WTC11 (cell line): ENCODE results near the gene SLC2A9. TPM values are rescaled to one million over a fixed set of nuclear protein-coding genes. Genes with fewer than 3 reads are reported as not detected.

ENCODE experiments used
- ATAC-seq: fragments of 200-7000 bp; cut with Tn5 transposase; 2 replicates; pipeline ENCODE4 v1.10.0; 2021; ENCODE audit warnings: mild to moderate bottlenecking, moderate library complexity
- CTCF ChIA-PET: fragments of 300-600 bp; sonication (Branson Sonifier 250); formaldehyde crosslinking; loops from one replicate; lab custom pipeline; 2021; ENCODE audit warnings: antibody characterized with exemption; lab: Charles Lee
- POLR2A ChIA-PET: fragments of 350-600 bp; sonication (Branson Sonifier 250); formaldehyde crosslinking; loops from one replicate; lab custom pipeline; 2021; ENCODE audit warnings: antibody characterized with exemption; lab: Charles Lee
- DNase-seq: peaks from one replicate; pipeline ENCODE4 v3.0.0; 2021; ENCODE audit warnings: low spot score
- H3K27ac Mint-ChIP-seq: 2 replicates; pipeline ENCODE4 v1.8.0; 2021; ENCODE audit warnings: mixed read lengths
- H3K27me3 Mint-ChIP-seq: 2 replicates; pipeline ENCODE4 v1.8.0; 2021; ENCODE audit warnings: low read depth, mild to moderate bottlenecking, moderate library complexity, mixed read lengths
- H3K36me3 Mint-ChIP-seq: 2 replicates; pipeline ENCODE4 v1.8.0; 2021; ENCODE audit warnings: mixed read lengths
- H3K4me1 Mint-ChIP-seq: 2 replicates; pipeline ENCODE4 v1.8.0; 2022; ENCODE audit warnings: mixed read lengths
- H3K4me3 Mint-ChIP-seq: 2 replicates; pipeline ENCODE4 v1.8.0; 2021; ENCODE audit warnings: mild to moderate bottlenecking, moderate library complexity, mixed read lengths
- H3K9me3 Mint-ChIP-seq: 2 replicates; pipeline ENCODE4 v1.8.0; 2021; ENCODE audit warnings: mixed read lengths
- ARID4B ChIP-seq: sonication (generic); formaldehyde crosslinking; IDR thresholded peaks from 2 replicates; pipeline ENCODE4 v1.8.0; 2023; ENCODE audit warnings: missing genetic modification reagents, mild to moderate bottlenecking, borderline replicate concordance
- CDX4 ChIP-seq: fragments of 250-450 bp; sonication (Bioruptor Pico); IDR thresholded peaks from 2 replicates; pipeline ENCODE4 v1.9.0; 2021; ENCODE audit warnings: moderate library complexity, mild to moderate bottlenecking, inconsistent platforms, borderline replicate concordance
- E2F4 ChIP-seq: sonication (generic); formaldehyde crosslinking; IDR thresholded peaks from 2 replicates; pipeline ENCODE4 v1.8.1; 2022; ENCODE audit warnings: low read depth, mild to moderate bottlenecking, moderate library complexity, missing genetic modification reagents, borderline replicate concordance
- HMGA2 ChIP-seq: fragments of 250-450 bp; sonication (Bioruptor Pico); IDR thresholded peaks from 2 replicates; pipeline ENCODE4 v1.4.0; 2021; ENCODE audit warnings: mild to moderate bottlenecking, moderate library complexity
- HMGXB4 ChIP-seq: sonication (generic); formaldehyde crosslinking; IDR thresholded peaks from 2 replicates; pipeline ENCODE4 v1.8.1; 2023; ENCODE audit warnings: mild to moderate bottlenecking, moderate library complexity, missing genetic modification reagents
- IRF2 ChIP-seq: sonication (generic); formaldehyde crosslinking; IDR thresholded peaks from 2 replicates; pipeline ENCODE4 v1.8.0; 2022; ENCODE audit warnings: low read depth, missing genetic modification reagents, borderline replicate concordance
- NFE2L1 ChIP-seq: sonication (generic); formaldehyde crosslinking; IDR thresholded peaks from 2 replicates; pipeline ENCODE4 v1.8.1; 2023; ENCODE audit warnings: missing genetic modification reagents
- NFYB ChIP-seq: sonication (generic); formaldehyde crosslinking; conservative IDR thresholded peaks from 2 replicates; pipeline ENCODE4 v1.8.0; 2022; ENCODE audit warnings: low read depth, missing genetic modification reagents
- OVOL2 ChIP-seq: fragments of 250-450 bp; sonication (Bioruptor Pico); IDR thresholded peaks from 2 replicates; pipeline ENCODE4 v1.9.0; 2021; ENCODE audit warnings: mild to moderate bottlenecking, borderline replicate concordance
- PRDM15 ChIP-seq: sonication (generic); formaldehyde crosslinking; IDR thresholded peaks from 2 replicates; pipeline ENCODE4 v1.8.0; 2022; ENCODE audit warnings: missing genetic modification reagents
- RELA ChIP-seq: sonication (generic); formaldehyde crosslinking; IDR thresholded peaks from 2 replicates; pipeline ENCODE4 v1.8.1; 2022; ENCODE audit warnings: missing genetic modification reagents, mild to moderate bottlenecking, borderline replicate concordance
- TEAD1 ChIP-seq: sonication (generic); formaldehyde crosslinking; IDR thresholded peaks from 2 replicates; pipeline ENCODE4 v1.8.0; 2022; ENCODE audit warnings: mild to moderate bottlenecking, missing genetic modification reagents
- ZBTB43 ChIP-seq: sonication (generic); formaldehyde crosslinking; IDR thresholded peaks from 2 replicates; pipeline ENCODE4 v1.8.1; 2023; ENCODE audit warnings: mild to moderate bottlenecking, missing genetic modification reagents
- ZNF263 ChIP-seq: sonication (generic); formaldehyde crosslinking; IDR thresholded peaks from 2 replicates; pipeline ENCODE4 v1.8.1; 2022; ENCODE audit warnings: low read depth, mild to moderate bottlenecking, moderate library complexity, missing genetic modification reagents
- ZNF317 ChIP-seq: sonication (generic); formaldehyde crosslinking; IDR thresholded peaks from 2 replicates; pipeline ENCODE4 v1.8.1; 2023; ENCODE audit warnings: low read depth, mild to moderate bottlenecking, moderate library complexity, missing genetic modification reagents, borderline replicate concordance
- ZSCAN18 ChIP-seq: fragments of 250-450 bp; sonication (Bioruptor Pico); IDR thresholded peaks from 2 replicates; pipeline ENCODE4 v2.1.2; 2022; ENCODE audit warnings: mild to moderate bottlenecking, moderate library complexity
- total RNA-seq: library from RNA; stranded (reverse); gene quantifications from 3 replicates; pipeline ENCODE4 v1.2.3, GENCODE V29; 2021

Gene SLC2A9
- total RNA-seq, 1 experiment from 2014 or later: not detected

- no peak overlapping the region for H3K27ac Mint-ChIP-seq
- H3K36me3 Mint-ChIP-seq: no peaks in the 10 kb centered on the region
- H3K4me1 Mint-ChIP-seq: peaks cover 29% of the 10 kb centered on the region
- no peak for TF ChIP-seq CDX4 (CRISPR knock-in tag)
- TF ChIP-seq E2F4 (CRISPR knock-in tag): no peak
- TF ChIP-seq IRF2: no peak
- TF ChIP-seq ZNF263 (CRISPR knock-in tag): no peak
- TF ChIP-seq PRDM15: no peak
- no peak for TF ChIP-seq ZSCAN18 (CRISPR knock-in tag)
- no peak for TF ChIP-seq ZBTB43 (CRISPR knock-in tag)
- TF ChIP-seq NFYB: no peak
- no peak for TF ChIP-seq OVOL2 (CRISPR knock-in tag)
- TF ChIP-seq TEAD1 (CRISPR knock-in tag): no peak
- no peak for TF ChIP-seq HMGXB4
- TF ChIP-seq RELA: no peak
- TF ChIP-seq HMGA2: no peak
- TF ChIP-seq ARID4B: no peak
- TF ChIP-seq ZNF317: no peak
- no peak for TF ChIP-seq NFE2L1 (CRISPR knock-in tag)
- peaks cover 4% of the 10 kb centered on the region; the same call in 1 of the 2 replicates for H3K9me3 Mint-ChIP-seq
- peaks cover 14% of the 10 kb centered on the region for H3K27me3 Mint-ChIP-seq
- CTCF ChIA-PET: interaction anchor here (1.0 to 1.2 kb wide), 2 partner anchors 16 to 229 kb away, joined by 3 to 5 read pairs; no protein-coding TSS in a partner anchor
- no peak for DNase-seq
- POLR2A ChIA-PET: no interaction called here
- no peak overlapping the region for H3K4me3 Mint-ChIP-seq
- ATAC-seq: no peak
These were observed 87.3 kb downstream of the SLC2A9 start for GRCh38 chr4:9933956-9934355.
